ENCODE data around the gene LAMTOR2.

GRCh38 chr1:156081180-156081916 is 26.8 kb downstream of the LAMTOR2 start:
- TF ChIP-seq ZNF274 (IDR thresholded peaks at IDR 0.05; ENCODE audit: insufficient read depth, insufficient read length): no peak
- TF ChIP-seq CTCF (IDR thresholded peaks at IDR 0.05 in 2 of 3, conservative IDR thresholded peaks at IDR 0.05 in 1 of 3; ENCODE audit: control insufficient read depth in 2 of 3, extremely low read depth in 1 of 3, insufficient read depth in 1 of 3, low read depth in 3 of 3, low read length in 3 of 3): no peak
- no peak for TF ChIP-seq FOS (IDR thresholded peaks at IDR 0.05; ENCODE audit: borderline replicate concordance, extremely low read depth, insufficient read length)
- no peak for TF ChIP-seq DPF2 (IDR thresholded peaks at IDR 0.05)
- TF ChIP-seq MEF2A (IDR thresholded peaks at IDR 0.05; ENCODE audit: insufficient read depth, low read depth, low read length): no peak
- TF ChIP-seq REST (IDR thresholded peaks at IDR 0.05; ENCODE audit: low read depth, low read length): no peak
- no peak for TF ChIP-seq GABPA (IDR thresholded peaks at IDR 0.05; ENCODE audit: low read depth)
- no peak for TF ChIP-seq CREM (IDR thresholded peaks at IDR 0.05; ENCODE audit: low read depth)
- TF ChIP-seq POLR2A (IDR thresholded peaks at IDR 0.05; ENCODE audit: low read depth, low read length): no peak
- no peak for TF ChIP-seq ATF7 (IDR thresholded peaks at IDR 0.05; ENCODE audit: low read depth)
- no peak for TF ChIP-seq MXI1 (IDR thresholded peaks at IDR 0.05; ENCODE audit: low read depth, low read length)
- TF ChIP-seq ZSCAN29 (IDR thresholded peaks at IDR 0.05): no peak
- no peak for TF ChIP-seq CEBPZ (IDR thresholded peaks at IDR 0.05; ENCODE audit: low read depth, low read length)
- no peak for TF ChIP-seq PRDM15 (CRISPR knock-in tag; IDR thresholded peaks at IDR 0.05)

All from GM12878 (cell line).